NT2/D1 (cell line): ENCODE measurements around the gene EPS8L1.
"Not testable (repeated sequence)": the region's sequence is repeated elsewhere in the genome, so short reads cannot be mapped to it uniquely, and the experiment has no call there.

Experiments
- SUZ12 ChIP-seq: IDR thresholded peaks from 2 replicates; pipeline ENCODE4 v1.6.1; 2011; ENCODE audit not compliant: insufficient read length, insufficient read depth; ENCODE audit errors: extremely low read depth
- YY1 ChIP-seq: IDR thresholded peaks from 2 replicates; pipeline ENCODE4 v1.6.1; 2011; ENCODE audit not compliant: insufficient read length, insufficient read depth
- ZNF274 ChIP-seq: IDR thresholded peaks from 2 replicates; pipeline ENCODE4 v1.6.1; 2011; ENCODE audit warnings: mild to moderate bottlenecking, low read depth, low read length

GRCh38 chr19:55037603-55038002 is 38.1 kb upstream of the EPS8L1 start:
- not testable (repeated sequence) for TF ChIP-seq ZNF274, YY1, SUZ12
